Gastroesophageal sphincter (tissue), 4 donors: ENCODE data around the gene ENOX1. TPM values are rescaled to one million over a fixed set of nuclear protein-coding genes. Genes with fewer than 3 reads are reported as not detected.

Experiments
- ATAC-seq: fragments of 150-250 bp; one replicate; pipeline ENCODE4 v1.9.1; 2016; ENCODE audit warnings: mild to moderate bottlenecking, moderate library complexity
- H3K27ac ChIP-seq, 4 donors: fragments of 200-600 bp; sonication (generic) in 3 of 4; 1 replicate in 3 of 4; 2 replicates in 1 of 4; pipeline ENCODE4 v1.5.1; 2016 to 2019
- H3K27me3 ChIP-seq: fragments of 200-600 bp; sonication (generic); one replicate; pipeline ENCODE4 v1.5.1; 2019
- H3K36me3 ChIP-seq, 2 donors: fragments of 200-600 bp; sonication (generic); one replicate each; pipeline ENCODE4 v1.5.1; 2019; ENCODE audit warnings: control low read depth in 1 of 2
- H3K4me1 ChIP-seq, 3 donors: fragments of 200-600 bp; sonication (generic); 1 replicate in 2 of 3; 2 replicates in 1 of 3; pipeline ENCODE4 v1.5.1; 2016 to 2019; ENCODE audit warnings: control low read depth in 2 of 3
- H3K4me3 ChIP-seq, 2 donors: fragments of 200-600 bp; sonication (generic); one replicate each; pipeline ENCODE4 v1.5.1; 2019; ENCODE audit warnings: mild to moderate bottlenecking in 1 of 2, moderate library complexity in 1 of 2
- H3K9me3 ChIP-seq, 3 donors: fragments of 200-600 bp; sonication (generic); one replicate each; pipeline ENCODE4 v1.5.1; 2017 to 2019; ENCODE audit warnings: control low read depth in 2 of 3
- EP300 ChIP-seq: sonication (generic); formaldehyde crosslinking; IDR thresholded peaks from one replicate; pipeline ENCODE4 v1.6.1; 2017; ENCODE audit warnings: antibody characterized with exemption, mild to moderate bottlenecking
- POLR2A ChIP-seq, 2 donors: fragments of 450-650 bp; IDR thresholded peaks; one replicate each; pipeline ENCODE4 v1.6.1; 2017; ENCODE audit warnings: antibody characterized with exemption in 2 of 2, mild to moderate bottlenecking in 2 of 2, moderate library complexity in 1 of 2
- POLR2AphosphoS5 ChIP-seq: sonication (generic); formaldehyde crosslinking; IDR thresholded peaks from one replicate; pipeline ENCODE4 v1.6.1; 2017; ENCODE audit warnings: antibody characterized with exemption
- WGBS, 2 donors: methylation state at CpG; one replicate each; pipeline ENCODE4 v1.1.5; 2018; ENCODE audit warnings: low coverage in 1 of 2; 5-methylcytosine and 5-hydroxymethylcytosine counted together
- total RNA-seq, 4 donors: library from RNA; depleted of rRNA; stranded (reverse); fragments of >200 nt; gene quantifications; one replicate each; pipeline ENCODE4 v1.1.0, GENCODE V29; 2016
- TF ChIP-seq, protein P1 (sequence below), 4 experiments: fragments of 200-600 bp in 2 of 4; fragments of 450-650 bp in 2 of 4; sonication (generic) in 1 of 4; IDR thresholded peaks; one replicate each; pipeline ENCODE4 v1.5.1; 2017 to 2019; ENCODE audit warnings: antibody characterized with exemption in 4 of 4, mild to moderate bottlenecking in 2 of 4, moderate library complexity in 2 of 4

The ENOX1 gene
- total RNA-seq, 4 donors from 2014 or later, result 1.8 to 11.6 (median 9.4) TPM

DNA sequence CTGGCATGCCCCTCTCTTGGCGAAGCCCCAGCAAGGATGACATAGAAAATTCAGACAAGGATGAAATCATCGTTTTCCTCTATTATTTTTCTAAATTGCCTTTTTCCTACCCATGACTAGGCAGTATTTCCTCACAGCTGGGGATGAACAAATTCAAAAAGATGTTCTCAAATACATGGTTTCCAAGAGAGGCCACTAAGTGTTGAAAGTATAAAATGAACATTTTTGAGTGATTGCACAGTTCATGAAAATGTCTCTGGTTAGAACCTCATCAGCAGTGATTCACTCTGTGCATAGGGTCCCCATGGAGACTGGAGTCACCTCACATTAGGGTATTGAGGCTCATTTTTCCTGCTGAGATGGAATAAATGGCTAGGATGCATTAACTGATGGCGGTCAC, 389.7 kb downstream of the ENOX1 start:
- Histone ChIP-seq H3K27ac (no peak overlapping the region), H3K4me3 (no peak overlapping the region), H3K4me1 (no peaks in the 10 kb centered on the region), H3K9me3 (no peaks in the 10 kb centered on the region), H3K27me3 (no peaks in the 10 kb centered on the region), H3K36me3 (no peaks in the 10 kb centered on the region)
- no peak for ATAC-seq
- WGBS, 2 donors, result 86 to 91% methylated on average over 2 of the region's 3 CpGs
- TF ChIP-seq POLR2AphosphoS5 (no peak), POLR2A (IDR thresholded peaks at IDR 0.05) (no peak), EP300 (no peak)
- TF ChIP-seq, protein P1, sequence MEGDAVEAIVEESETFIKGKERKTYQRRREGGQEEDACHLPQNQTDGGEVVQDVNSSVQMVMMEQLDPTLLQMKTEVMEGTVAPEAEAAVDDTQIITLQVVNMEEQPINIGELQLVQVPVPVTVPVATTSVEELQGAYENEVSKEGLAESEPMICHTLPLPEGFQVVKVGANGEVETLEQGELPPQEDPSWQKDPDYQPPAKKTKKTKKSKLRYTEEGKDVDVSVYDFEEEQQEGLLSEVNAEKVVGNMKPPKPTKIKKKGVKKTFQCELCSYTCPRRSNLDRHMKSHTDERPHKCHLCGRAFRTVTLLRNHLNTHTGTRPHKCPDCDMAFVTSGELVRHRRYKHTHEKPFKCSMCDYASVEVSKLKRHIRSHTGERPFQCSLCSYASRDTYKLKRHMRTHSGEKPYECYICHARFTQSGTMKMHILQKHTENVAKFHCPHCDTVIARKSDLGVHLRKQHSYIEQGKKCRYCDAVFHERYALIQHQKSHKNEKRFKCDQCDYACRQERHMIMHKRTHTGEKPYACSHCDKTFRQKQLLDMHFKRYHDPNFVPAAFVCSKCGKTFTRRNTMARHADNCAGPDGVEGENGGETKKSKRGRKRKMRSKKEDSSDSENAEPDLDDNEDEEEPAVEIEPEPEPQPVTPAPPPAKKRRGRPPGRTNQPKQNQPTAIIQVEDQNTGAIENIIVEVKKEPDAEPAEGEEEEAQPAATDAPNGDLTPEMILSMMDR (IDR thresholded peaks at IDR 0.05), result no peak

DNA sequence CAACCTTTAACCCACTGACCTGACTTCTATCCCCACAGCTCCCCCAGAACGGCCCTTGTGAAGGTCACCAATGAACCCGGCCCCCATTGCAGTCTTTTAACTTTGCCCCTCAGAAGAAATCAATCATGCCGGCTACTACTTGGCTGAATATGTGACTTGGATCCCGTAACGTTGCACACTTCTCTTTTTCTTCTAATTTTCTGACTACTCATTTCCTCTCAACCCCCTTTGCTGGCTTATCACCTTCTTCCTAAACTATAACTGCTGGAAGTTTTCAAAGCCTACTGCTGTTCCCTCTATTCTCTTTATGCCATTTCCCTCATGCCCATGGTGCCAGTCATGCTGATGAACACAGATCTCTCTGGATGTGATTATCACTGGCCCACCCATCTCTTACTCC, 395.7 kb downstream of the ENOX1 start:
- ATAC-seq, result no peak
- Histone ChIP-seq H3K4me1 (peaks cover 0 to 15% (median 3%) of the 10 kb centered on the region in 3 donors), H3K4me3 (no peak overlapping the region), H3K27me3 (no peaks in the 10 kb centered on the region), H3K27ac (no peak overlapping the region), H3K9me3 (no peaks in the 10 kb centered on the region), H3K36me3 (no peaks in the 10 kb centered on the region)
- WGBS, 2 donors, result 0 to 70% methylated on average over 1 to 5 of the region's 5 CpGs
- TF ChIP-seq POLR2AphosphoS5 (no peak), EP300 (no peak), POLR2A (IDR thresholded peaks at IDR 0.05) (no peak)
- TF ChIP-seq, protein P1 (IDR thresholded peaks at IDR 0.05), result no peak

DNA sequence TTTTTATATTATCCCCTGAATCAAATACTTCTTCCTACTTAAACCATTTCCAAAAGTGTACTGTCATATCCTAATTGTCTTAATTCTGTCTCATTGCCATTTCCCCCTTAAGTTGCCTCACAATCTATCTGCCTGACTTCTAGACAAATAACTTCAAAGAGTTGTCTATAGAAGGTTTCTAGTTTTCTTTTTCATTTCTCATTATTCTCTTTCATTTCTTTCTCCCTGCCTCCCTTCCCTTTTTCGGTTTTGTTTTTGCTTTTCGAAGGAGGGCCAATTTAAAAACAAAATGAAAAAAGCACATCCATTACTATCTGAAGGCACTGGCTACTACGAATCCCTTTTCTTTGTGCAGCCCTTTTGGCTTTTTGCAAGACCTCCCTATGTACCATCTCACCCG, 396.2 kb downstream of the ENOX1 start:
- 80 to 100% methylated on average over 3 to 4 of the region's 4 CpGs for WGBS, 2 donors
- no peak for ATAC-seq
- TF ChIP-seq, protein P1 (IDR thresholded peaks at IDR 0.05), result no peak
- TF ChIP-seq POLR2AphosphoS5 (no peak), POLR2A (IDR thresholded peaks at IDR 0.05) (no peak), EP300 (no peak)
- no peak overlapping the region for H3K4me3 ChIP-seq
- no peak overlapping the region for H3K27ac ChIP-seq
- H3K27me3 ChIP-seq, result no peaks in the 10 kb centered on the region
- no peaks in the 10 kb centered on the region for H3K36me3 ChIP-seq
- H3K9me3 ChIP-seq, result no peaks in the 10 kb centered on the region
- H3K4me1 ChIP-seq, result peaks cover 0 to 15% (median 3%) of the 10 kb centered on the region in 3 donors

DNA sequence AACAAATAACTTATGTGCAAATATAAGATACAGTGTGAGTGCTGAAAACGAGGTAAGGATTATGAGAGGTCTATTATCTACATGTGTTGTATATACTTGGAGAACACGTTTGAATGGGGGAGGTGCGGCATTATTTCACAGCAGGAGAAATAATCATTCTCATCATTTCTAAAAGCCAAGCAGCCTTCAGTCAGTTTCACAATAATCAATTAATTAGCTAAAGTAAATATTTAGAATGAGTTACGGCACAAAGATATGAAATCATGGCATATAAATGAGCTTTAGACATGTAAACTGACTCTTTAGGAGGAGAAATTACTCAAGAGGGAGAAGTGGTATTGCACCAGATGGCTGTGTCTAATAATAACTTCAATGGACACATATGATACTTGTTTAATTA, 396.8 kb downstream of the ENOX1 start:
- TF ChIP-seq, protein P1 (IDR thresholded peaks at IDR 0.05), result no peak
- TF ChIP-seq POLR2A (IDR thresholded peaks at IDR 0.05), result no peak
- TF ChIP-seq EP300, result no peak
- TF ChIP-seq POLR2AphosphoS5, result no peak
- Histone ChIP-seq H3K4me3 (no peak overlapping the region), H3K4me1 (peaks cover 0 to 15% (median 3%) of the 10 kb centered on the region in 3 donors), H3K27me3 (no peaks in the 10 kb centered on the region), H3K9me3 (no peaks in the 10 kb centered on the region), H3K27ac (no peak overlapping the region), H3K36me3 (no peaks in the 10 kb centered on the region)
- no peak for ATAC-seq
- 36 to 56% methylated on average over 3 to 4 of the region's 4 CpGs for WGBS, 2 donors

DNA sequence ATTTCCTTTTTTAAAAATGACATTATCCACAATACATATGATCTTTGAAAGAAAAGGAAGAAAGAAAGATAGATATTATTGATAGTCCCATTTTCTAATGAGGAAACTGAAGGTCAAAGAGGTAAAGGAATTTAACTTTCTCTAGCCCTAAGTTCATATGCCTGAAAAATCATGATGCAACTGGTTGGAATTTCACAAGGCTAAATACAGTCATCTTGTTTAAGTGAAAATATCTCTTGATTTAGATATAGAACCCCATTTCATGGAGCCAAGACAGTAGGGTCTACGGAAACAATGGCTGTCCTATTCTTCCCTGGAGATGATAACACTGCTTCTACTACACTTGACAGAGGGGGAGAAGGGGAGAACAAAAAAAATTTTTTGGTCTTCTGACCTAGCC, 397.2 kb downstream of the ENOX1 start:
- H3K4me1 ChIP-seq, result peaks cover 0 to 15% (median 3%) of the 10 kb centered on the region in 3 donors
- no peak overlapping the region for H3K4me3 ChIP-seq
- no peak overlapping the region for H3K27ac ChIP-seq
- H3K27me3 ChIP-seq, result no peaks in the 10 kb centered on the region
- H3K36me3 ChIP-seq, result no peaks in the 10 kb centered on the region
- no peak for ATAC-seq
- WGBS, 2 donors, result 71% methylated on average over 1 of the region's 1 CpG; no CpG with 5 or more reads in 1 of the 2 donors
- H3K9me3 ChIP-seq, result no peaks in the 10 kb centered on the region
- TF ChIP-seq POLR2AphosphoS5 (no peak), POLR2A (IDR thresholded peaks at IDR 0.05) (no peak), EP300 (no peak)
- TF ChIP-seq, protein P1 (IDR thresholded peaks at IDR 0.05), result no peak
